Epithelial cell of esophagus (primary cell): ENCODE data around the gene GLRA2.

Source experiments
- DNase-seq: peaks from one replicate; pipeline ENCODE4 v3.0.0; 2010; ENCODE audit warnings: low read depth
- H3K4me3 ChIP-seq: 2 replicates; pipeline ENCODE4 v1.5.1; 2011; ENCODE audit warnings: mild to moderate bottlenecking, low read length, control low read depth
- TF ChIP-seq, protein P1 (sequence below): IDR thresholded peaks from 2 replicates; pipeline ENCODE4 v1.5.1; 2011; ENCODE audit warnings: low read depth, mild to moderate bottlenecking, low read length, control low read depth, inconsistent platforms; ENCODE audit not compliant: insufficient read depth; ENCODE audit errors: missing control alignments

Gene GLRA2

DNA sequence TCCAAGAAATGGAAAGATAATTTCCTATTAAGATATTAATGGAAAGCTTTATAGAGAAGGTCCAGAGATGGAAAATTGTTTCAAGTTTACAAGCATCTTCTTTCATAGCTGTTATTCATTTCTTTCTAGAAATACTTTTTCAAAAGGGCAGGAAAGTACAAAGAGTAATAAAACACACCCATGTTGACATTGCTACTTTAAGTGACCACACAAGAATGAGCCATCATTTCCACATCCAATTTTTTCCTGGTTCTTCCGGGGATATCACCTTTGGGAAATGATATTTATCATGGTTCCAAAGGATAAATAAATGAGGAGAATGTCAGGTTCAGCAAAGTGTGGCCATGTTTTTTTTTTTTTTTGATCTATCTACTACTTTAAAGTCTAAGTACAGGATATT lies 4.5 kb downstream of the GLRA2 start:
- no peak overlapping the region for H3K4me3 ChIP-seq
- DNase-seq: no peak
- TF ChIP-seq, protein P1, sequence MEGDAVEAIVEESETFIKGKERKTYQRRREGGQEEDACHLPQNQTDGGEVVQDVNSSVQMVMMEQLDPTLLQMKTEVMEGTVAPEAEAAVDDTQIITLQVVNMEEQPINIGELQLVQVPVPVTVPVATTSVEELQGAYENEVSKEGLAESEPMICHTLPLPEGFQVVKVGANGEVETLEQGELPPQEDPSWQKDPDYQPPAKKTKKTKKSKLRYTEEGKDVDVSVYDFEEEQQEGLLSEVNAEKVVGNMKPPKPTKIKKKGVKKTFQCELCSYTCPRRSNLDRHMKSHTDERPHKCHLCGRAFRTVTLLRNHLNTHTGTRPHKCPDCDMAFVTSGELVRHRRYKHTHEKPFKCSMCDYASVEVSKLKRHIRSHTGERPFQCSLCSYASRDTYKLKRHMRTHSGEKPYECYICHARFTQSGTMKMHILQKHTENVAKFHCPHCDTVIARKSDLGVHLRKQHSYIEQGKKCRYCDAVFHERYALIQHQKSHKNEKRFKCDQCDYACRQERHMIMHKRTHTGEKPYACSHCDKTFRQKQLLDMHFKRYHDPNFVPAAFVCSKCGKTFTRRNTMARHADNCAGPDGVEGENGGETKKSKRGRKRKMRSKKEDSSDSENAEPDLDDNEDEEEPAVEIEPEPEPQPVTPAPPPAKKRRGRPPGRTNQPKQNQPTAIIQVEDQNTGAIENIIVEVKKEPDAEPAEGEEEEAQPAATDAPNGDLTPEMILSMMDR: no peak

GRCh38 chrX:14546190-14546589 lies 16.9 kb downstream of the GLRA2 start:
- TF ChIP-seq, protein P1: no peak

GRCh38 chrX:14554131-14554715 lies 24.9 kb downstream of the GLRA2 start:
- DNase-seq: no peak
- TF ChIP-seq, protein P1: no peak

More at GRCh38 chrX:14546190-14546589, 16.9 kb downstream of the GLRA2 start:
- H3K4me3 ChIP-seq: no peak overlapping the region
- DNase-seq: no peak

GRCh38 chrX:14564058-14564457 lies 34.7 kb downstream of the GLRA2 start:
- no peak overlapping the region for H3K4me3 ChIP-seq
- TF ChIP-seq, protein P1: no peak

More at GRCh38 chrX:14554131-14554715, 24.9 kb downstream of the GLRA2 start:
- H3K4me3 ChIP-seq: no peak overlapping the region

DNA sequence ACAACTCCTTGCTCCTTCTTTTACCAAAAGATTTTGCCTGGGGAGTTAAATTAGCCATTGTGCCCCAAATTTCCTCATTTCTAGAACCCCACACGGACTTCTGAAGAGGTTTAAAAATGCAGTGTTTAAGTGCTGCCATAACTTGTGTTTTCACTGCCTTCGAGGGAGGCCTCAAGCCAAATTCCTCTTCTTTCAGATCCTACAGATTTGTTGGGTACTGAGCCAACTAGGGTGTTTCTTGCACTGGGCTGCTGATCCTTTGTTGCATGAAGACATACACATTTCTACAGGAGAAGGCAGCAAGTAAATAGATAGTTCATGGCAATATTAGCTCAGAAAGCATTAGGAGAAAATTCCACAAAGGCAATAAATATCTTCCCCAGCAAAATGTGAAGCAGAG lies 43.8 kb downstream of the GLRA2 start:
- TF ChIP-seq, protein P1: no peak
- no peak overlapping the region for H3K4me3 ChIP-seq
- DNase-seq: no peak

More at GRCh38 chrX:14564058-14564457, 34.7 kb downstream of the GLRA2 start:
- DNase-seq: no peak

GRCh38 chrX:14581081-14581480 lies 51.7 kb downstream of the GLRA2 start:
- TF ChIP-seq, protein P1: no peak
- H3K4me3 ChIP-seq: no peak overlapping the region
- no peak for DNase-seq

DNA sequence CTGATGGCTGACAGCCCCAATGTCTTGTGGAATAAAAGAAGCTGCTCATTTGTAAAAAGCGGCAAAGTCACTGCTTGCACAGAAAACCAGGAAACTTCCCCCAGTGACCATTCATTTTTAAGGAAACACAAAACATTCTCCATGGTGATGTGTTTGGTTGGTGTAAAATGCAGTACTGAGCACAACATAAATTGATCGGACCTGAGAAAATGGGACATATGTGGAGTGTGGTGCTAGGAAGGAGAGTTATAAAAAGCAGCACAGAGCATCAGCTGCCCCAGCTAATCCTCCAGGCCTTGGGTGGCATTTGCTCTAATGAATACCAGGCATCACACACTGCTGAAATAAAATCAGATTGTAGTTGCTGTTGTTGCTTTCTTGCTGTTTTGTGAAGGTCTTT lies 55.2 kb downstream of the GLRA2 start:
- no peak for DNase-seq
- no peak overlapping the region for H3K4me3 ChIP-seq
- TF ChIP-seq, protein P1: no peak
